Epithelial cell of proximal tubule (primary cell): Measurements from ENCODE around the gene CCDC116. TPM values are rescaled to one million over a fixed set of nuclear protein-coding genes. Genes with fewer than 3 reads are reported as not detected.
A peak's percentile ranks its signal among the peaks of the same experiment; 100 is the strongest.

Source experiments
- DNase-seq: peaks from one replicate; pipeline ENCODE4 v3.0.0-alpha.2; 2011; ENCODE audit warnings: low read depth
- H3K4me3 ChIP-seq: 2 replicates; pipeline ENCODE4 v1.5.1; 2011; ENCODE audit warnings: low read depth, mild to moderate bottlenecking, low read length
- total RNA-seq: library from RNA; depleted of rRNA; stranded (reverse); fragments of >200 nt; gene quantifications from 2 replicates; pipeline ENCODE4 v1.2.3, GENCODE V29; 2015
- TF ChIP-seq, protein P1 (sequence below): conservative IDR thresholded peaks from 2 replicates; pipeline ENCODE4 v1.5.1; 2012; ENCODE audit warnings: low read depth, mild to moderate bottlenecking, low read length

Gene CCDC116
- total RNA-seq, 1 donor from 2014 or later, result 0.17 TPM

DNA sequence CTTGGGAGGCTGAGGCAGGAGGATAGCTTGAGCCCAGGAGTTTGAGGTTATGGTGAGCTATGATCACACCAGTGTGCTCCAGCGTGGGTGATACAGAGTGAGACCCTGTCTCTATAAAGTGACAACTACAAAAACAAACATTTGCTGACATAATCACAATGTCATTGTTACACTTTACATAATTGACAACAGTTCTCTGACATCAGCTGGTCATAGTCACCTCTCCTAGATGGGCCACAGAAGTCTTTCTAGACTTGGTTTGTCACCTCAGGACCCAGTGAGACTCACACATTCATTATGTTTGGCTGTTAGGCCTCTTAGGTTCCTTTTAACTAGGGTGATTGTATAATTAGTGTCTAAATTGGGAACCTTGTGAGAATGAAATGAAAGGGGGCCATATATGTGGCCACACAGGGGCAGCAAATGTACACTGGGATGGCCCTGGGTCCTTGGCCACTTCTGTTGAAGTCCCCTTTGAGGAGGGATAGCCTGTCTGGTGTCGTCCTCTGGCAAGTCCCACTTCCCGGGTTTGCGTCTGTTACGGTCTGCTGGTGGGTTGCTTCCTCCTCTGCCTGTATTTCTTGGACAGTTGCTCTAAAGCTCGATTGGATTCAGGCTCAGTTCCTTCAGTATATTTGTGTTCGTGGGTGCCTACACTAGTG lies 27.4 kb downstream of the CCDC116 start:
- H3K4me3 ChIP-seq, result no peak overlapping the region
- TF ChIP-seq, protein P1, sequence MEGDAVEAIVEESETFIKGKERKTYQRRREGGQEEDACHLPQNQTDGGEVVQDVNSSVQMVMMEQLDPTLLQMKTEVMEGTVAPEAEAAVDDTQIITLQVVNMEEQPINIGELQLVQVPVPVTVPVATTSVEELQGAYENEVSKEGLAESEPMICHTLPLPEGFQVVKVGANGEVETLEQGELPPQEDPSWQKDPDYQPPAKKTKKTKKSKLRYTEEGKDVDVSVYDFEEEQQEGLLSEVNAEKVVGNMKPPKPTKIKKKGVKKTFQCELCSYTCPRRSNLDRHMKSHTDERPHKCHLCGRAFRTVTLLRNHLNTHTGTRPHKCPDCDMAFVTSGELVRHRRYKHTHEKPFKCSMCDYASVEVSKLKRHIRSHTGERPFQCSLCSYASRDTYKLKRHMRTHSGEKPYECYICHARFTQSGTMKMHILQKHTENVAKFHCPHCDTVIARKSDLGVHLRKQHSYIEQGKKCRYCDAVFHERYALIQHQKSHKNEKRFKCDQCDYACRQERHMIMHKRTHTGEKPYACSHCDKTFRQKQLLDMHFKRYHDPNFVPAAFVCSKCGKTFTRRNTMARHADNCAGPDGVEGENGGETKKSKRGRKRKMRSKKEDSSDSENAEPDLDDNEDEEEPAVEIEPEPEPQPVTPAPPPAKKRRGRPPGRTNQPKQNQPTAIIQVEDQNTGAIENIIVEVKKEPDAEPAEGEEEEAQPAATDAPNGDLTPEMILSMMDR, result no peak
- DNase-seq, result no peak

DNA sequence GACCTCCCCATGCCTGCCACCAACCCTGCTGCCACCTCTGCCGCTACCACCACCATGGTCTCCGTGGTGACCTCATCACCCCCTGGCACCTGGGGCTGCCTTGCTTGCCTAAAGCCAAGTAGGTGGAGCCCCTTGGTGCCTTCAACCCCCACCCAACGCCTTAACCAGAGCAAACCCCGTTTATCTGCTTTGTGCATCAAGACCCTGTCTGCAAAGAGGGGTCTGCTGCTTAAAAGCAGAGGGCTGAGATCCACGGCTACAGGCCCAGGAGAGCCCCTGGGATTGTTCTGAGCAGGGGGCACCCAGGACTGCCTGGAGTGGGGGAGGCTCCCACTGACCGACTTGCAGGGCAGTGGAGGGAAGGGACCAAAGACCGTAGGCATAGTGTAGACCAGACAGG lies 28.3 kb downstream of the CCDC116 start:
- TF ChIP-seq, protein P1, result no peak
- no peak for DNase-seq
- no peak overlapping the region for H3K4me3 ChIP-seq

DNA sequence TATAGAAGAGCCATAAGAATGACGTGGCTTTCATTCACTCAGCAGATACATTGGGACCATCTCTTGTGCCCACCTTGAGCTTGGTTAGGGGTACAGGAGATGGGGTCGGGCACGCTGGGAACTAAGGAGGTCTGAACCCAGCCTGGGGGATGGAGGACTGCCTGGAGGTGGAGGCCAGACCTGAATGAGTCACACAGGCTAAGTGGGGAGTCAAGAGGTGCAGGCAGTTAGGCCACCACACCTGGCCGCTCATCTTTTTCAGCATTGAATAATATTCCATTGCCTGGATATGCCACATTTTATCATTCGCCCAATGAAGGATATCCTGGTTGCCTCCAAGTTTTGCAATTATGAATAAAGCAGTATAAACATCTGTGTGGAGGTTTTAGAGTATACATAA lies 29.4 kb downstream of the CCDC116 start:
- TF ChIP-seq, protein P1, result no peak
- DNase-seq, result no peak
- no peak overlapping the region for H3K4me3 ChIP-seq

DNA sequence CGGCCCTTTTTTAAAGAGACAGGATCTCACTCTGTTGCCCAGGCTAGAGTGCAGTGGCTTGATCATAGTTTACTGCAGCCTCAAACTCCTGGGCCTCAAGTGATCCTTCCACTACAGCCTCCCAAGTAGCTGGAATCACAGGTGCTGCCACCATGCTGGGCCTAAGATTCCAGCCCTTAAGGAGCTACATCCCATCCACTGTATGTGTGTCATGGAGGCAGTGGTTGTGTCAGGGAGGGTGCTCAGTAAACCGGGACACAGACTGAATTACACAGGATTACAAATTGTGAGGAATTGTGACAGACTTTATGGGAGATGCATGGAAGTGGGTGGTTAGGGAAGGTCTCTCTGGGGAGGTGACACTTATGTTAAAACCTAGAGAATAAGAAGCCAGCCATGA lies 31.2 kb downstream of the CCDC116 start:
- TF ChIP-seq, protein P1, result no peak
- H3K4me3 ChIP-seq, result no peak overlapping the region
- DNase-seq, result no peak

DNA sequence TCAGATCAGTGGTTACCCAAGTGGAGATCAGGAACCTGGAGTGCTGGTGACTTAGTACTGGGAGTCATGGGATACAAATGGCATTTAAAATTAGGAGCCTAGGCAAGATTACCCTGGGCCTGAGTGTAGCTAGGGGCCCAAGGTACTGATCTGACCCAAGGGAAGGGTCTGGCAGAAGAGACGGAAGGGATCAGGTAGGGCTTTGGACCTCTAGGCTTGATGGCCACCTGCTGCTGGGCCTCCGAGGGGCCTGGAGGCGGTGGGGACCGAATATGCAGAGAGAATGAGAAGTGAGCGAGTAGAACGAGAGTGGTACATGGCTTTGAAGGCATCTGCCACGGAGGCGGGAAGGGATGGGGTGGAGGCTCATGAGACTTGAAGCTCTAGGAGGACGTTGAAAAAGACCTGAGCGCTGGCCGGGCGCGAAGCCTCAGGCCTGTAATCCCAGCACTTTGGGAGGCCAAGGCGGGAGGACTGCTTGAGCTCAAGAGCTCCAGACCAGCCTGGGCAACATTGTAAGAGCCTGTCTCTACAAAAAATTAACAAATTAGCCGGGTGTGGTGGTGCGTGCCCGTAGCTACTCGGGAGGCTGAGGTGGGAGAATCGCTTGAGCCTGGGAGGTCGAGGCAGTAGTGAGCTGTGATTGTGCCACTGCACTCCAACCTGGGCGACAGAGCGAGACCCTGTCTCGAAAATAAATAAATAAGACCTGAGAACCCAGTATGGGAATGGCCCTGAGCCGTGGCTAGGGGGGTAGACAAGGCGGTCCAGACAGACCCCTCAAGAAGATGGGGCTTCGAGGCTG lies 32.7 kb downstream of the CCDC116 start:
- peak overlapping the region; percentile 72 for H3K4me3 ChIP-seq
- no peak for DNase-seq
- TF ChIP-seq, protein P1, result no peak

DNA sequence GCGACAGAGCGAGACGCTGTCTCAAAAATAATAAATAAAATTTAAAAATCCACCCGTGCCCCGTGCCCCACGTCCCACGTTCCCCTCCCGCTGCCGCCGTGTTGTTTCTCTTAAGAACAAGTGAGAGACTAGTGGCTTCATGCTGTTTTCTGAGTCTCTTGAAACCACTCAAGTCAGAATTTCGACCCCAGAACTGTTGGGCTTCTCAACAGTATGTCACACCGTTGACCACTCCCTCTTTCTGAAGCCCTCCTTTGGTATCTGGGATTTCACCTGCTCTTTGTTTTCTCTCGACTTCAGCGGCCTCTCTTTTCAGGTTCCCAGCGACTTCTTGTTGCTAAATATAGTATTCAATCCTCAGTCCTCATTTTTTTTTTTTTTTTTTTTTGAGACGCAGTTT lies 34.2 kb downstream of the CCDC116 start:
- peak overlapping the region; percentile 72 for H3K4me3 ChIP-seq
- TF ChIP-seq, protein P1, result no peak
- no peak for DNase-seq
